B cell (primary cell): ENCODE data around the gene KRT20.

ENCODE experiments used
- CTCF ChIP-seq: fragments of 200-600 bp; IDR thresholded peaks from one replicate; pipeline ENCODE4 v1.8.0; 2022; ENCODE audit warnings: antibody characterized with exemption, mild to moderate bottlenecking
- EZH2 ChIP-seq: IDR thresholded peaks from 2 replicates; pipeline ENCODE4 v1.6.1; 2012; ENCODE audit warnings: borderline replicate concordance, low read depth, mild to moderate bottlenecking, moderate library complexity, low read length; ENCODE audit not compliant: insufficient read depth, poor library complexity, severe bottlenecking

GRCh38 chr17:40915721-40916256 lies 30.7 kb upstream of the KRT20 start:
- TF ChIP-seq CTCF (no peak), EZH2 (no peak)
